Astrocyte of the hippocampus (primary cell): ENCODE data around the gene RP9.
A peak's percentile ranks its signal among the peaks of the same experiment; 100 is the strongest.

ENCODE experiments used
- DNase-seq: peaks from one replicate; pipeline ENCODE4 v3.0.0; 2011; ENCODE audit warnings: low read depth, low spot score

RP9 gene

GRCh38 chr7:33109005-33109757, at the start of gene RP9:
Gene RP9 (minus strand): TSS chr7:33109404. CDS start chr7:33109372, 32 bp downstream.
- peak; percentile 92 for DNase-seq

GRCh38 chr7:33157781-33158180, 48.6 kb upstream of the RP9 start:
- no peak for DNase-seq

GRCh38 chr7:33157311-33157710, 48.1 kb upstream of the RP9 start:
- peak; percentile 28 for DNase-seq

- no peak for DNase-seq
These were observed 47.2 kb upstream of the RP9 start for GRCh38 chr7:33156441-33156840.

GRCh38 chr7:33155811-33156210, 46.6 kb upstream of the RP9 start:
- peak; percentile 80 for DNase-seq

GRCh38 chr7:33152087-33152486, 42.9 kb upstream of the RP9 start:
- DNase-seq = no peak

GRCh38 chr7:33145156-33145555, 36.0 kb upstream of the RP9 start:
- DNase-seq = no peak

- peak; percentile 81 for DNase-seq
These were observed 35.0 kb upstream of the RP9 start for GRCh38 chr7:33143996-33144718.

GRCh38 chr7:33142585-33142984, 33.4 kb upstream of the RP9 start:
- no peak for DNase-seq

- DNase-seq = no peak
These were observed 27.9 kb upstream of the RP9 start for GRCh38 chr7:33137103-33137502.

- DNase-seq = peak; percentile 10
These were observed 21.0 kb upstream of the RP9 start for GRCh38 chr7:33130184-33130583.

GRCh38 chr7:33129806-33130153, 20.6 kb upstream of the RP9 start:
- no peak for DNase-seq

GRCh38 chr7:33128990-33129805, 20.0 kb upstream of the RP9 start, which contains the start of gene BBS9:
Gene BBS9 (plus strand): TSS chr7:33129564. CDS start chr7:33146253, 16,689 bp downstream.
- peak; percentile 96 for DNase-seq

GRCh38 chr7:33128631-33128989, 19.4 kb upstream of the RP9 start:
- no peak for DNase-seq

- DNase-seq = no peak
These were observed 17.9 kb upstream of the RP9 start for GRCh38 chr7:33127085-33127484.

- no peak for DNase-seq
These were observed 9.2 kb upstream of the RP9 start for GRCh38 chr7:33118383-33118782.

GRCh38 chr7:33114976-33115375, 5.8 kb upstream of the RP9 start:
- DNase-seq = no peak

- no peak for DNase-seq
These were observed 2.4 kb upstream of the RP9 start for GRCh38 chr7:33111614-33112013.

- DNase-seq = no peak
These were observed 594 bp upstream of the RP9 start for GRCh38 chr7:33109758-33110238.

GRCh38 chr7:33108554-33109004, 625 bp downstream of the RP9 start:
- DNase-seq = no peak

- peak; percentile 65 for DNase-seq
These were observed 1.8 kb downstream of the RP9 start for GRCh38 chr7:33107136-33108066.
